Hepatocyte (in vitro differentiated cells): ENCODE measurements around the gene PDCD7. TPM values are rescaled to one million over a fixed set of nuclear protein-coding genes. Genes with fewer than 3 reads are reported as not detected.
"Not testable (repeated sequence)": the region's sequence is repeated elsewhere in the genome, so short reads cannot be mapped to it uniquely, and the experiment has no call there.

Experiments used
- DNase-seq: peaks from one replicate; pipeline ENCODE4 v3.0.0-alpha.2; 2016; ENCODE audit warnings: low spot score
- H2AFZ ChIP-seq: fragments of 200-600 bp; sonication (generic); 2 replicates; pipeline ENCODE4 v1.6.0; 2016; ENCODE audit warnings: antibody characterized with exemption, mild to moderate bottlenecking
- H3K27ac ChIP-seq: fragments of 200-600 bp; sonication (generic); 2 replicates; pipeline ENCODE4 v1.5.1; 2016; ENCODE audit warnings: mild to moderate bottlenecking
- H3K27me3 ChIP-seq: fragments of 200-600 bp; sonication (generic); 2 replicates; pipeline ENCODE4 v1.6.1; 2016
- H3K36me3 ChIP-seq: fragments of 200-600 bp; sonication (generic); replicated peaks from 2 replicates; pipeline ENCODE4 v1.5.1; 2016; ENCODE audit warnings: low read depth; ENCODE audit not compliant: insufficient read depth
- H3K4me1 ChIP-seq: fragments of 200-600 bp; sonication (generic); 2 replicates; pipeline ENCODE4 v1.5.1; 2016; ENCODE audit warnings: mild to moderate bottlenecking, moderate library complexity; ENCODE audit not compliant: insufficient read depth
- H3K4me2 ChIP-seq: fragments of 200-600 bp; sonication (generic); 2 replicates; pipeline ENCODE4 v1.6.0; 2016
- H3K4me3 ChIP-seq: fragments of 200-600 bp; sonication (generic); 2 replicates; pipeline ENCODE4 v1.5.1; 2016; ENCODE audit warnings: mild to moderate bottlenecking
- H3K79me2 ChIP-seq: fragments of 200-600 bp; sonication (generic); 2 replicates; pipeline ENCODE4 v1.6.0; 2017; ENCODE audit warnings: mild to moderate bottlenecking
- H3K9me2 ChIP-seq: fragments of 200-600 bp; sonication (generic); replicated peaks from 2 replicates; pipeline ENCODE4 v1.6.0; 2017; ENCODE audit warnings: mild to moderate bottlenecking; ENCODE audit not compliant: insufficient read depth
- H3K9me3 ChIP-seq: fragments of 200-600 bp; sonication (generic); 2 replicates; pipeline ENCODE4 v1.5.1; 2016; ENCODE audit warnings: low read depth, mild to moderate bottlenecking
- H4K20me1 ChIP-seq: fragments of 200-600 bp; sonication (generic); 2 replicates; pipeline ENCODE4 v1.6.0; 2016; ENCODE audit warnings: mild to moderate bottlenecking; ENCODE audit not compliant: insufficient read depth, poor library complexity, severe bottlenecking
- CTCF ChIP-seq: fragments of 200-600 bp; sonication (generic); IDR thresholded peaks from 2 replicates; pipeline ENCODE4 v1.5.1; 2016; ENCODE audit warnings: antibody characterized with exemption, mild to moderate bottlenecking; ENCODE audit not compliant: poor library complexity
- EZH2 ChIP-seq: fragments of 200-600 bp; sonication (generic); IDR thresholded peaks from 2 replicates; pipeline ENCODE4 v1.6.1; 2016; ENCODE audit warnings: antibody characterized with exemption, mild to moderate bottlenecking, borderline replicate concordance
- EZH2phosphoT487 ChIP-seq: fragments of 200-600 bp; sonication (generic); IDR thresholded peaks from one replicate; pipeline ENCODE4 v1.6.1; 2018; ENCODE audit warnings: antibody characterized with exemption, mild to moderate bottlenecking, low read depth, moderate library complexity; ENCODE audit not compliant: unreplicated experiment, severe bottlenecking
- WGBS: methylation state at CpG from one replicate; pipeline ENCODE4 v1.1.6; 2016; ENCODE audit warnings: low lambda C conversion rate; ENCODE audit errors: missing lambda C conversion rate; 5-methylcytosine and 5-hydroxymethylcytosine counted together
- polyA plus RNA-seq: library from polyadenylated mRNA; unstranded; fragments of >200 nt; fragmentation: Nextera tagmentation; extraction: Ambion mirVana; gene quantifications from 2 replicates; pipeline ENCODE4 v1.2.1, GENCODE V29; 2016
- total RNA-seq: library from RNA; depleted of rRNA; stranded (reverse); fragments of >200 nt; gene quantifications from 2 replicates; pipeline ENCODE4 v1.2.3, GENCODE V29; 2014

PDCD7 gene
- total and polyA plus RNA-seq, 2 experiments from 2014 or later = 13.6 to 15.2 TPM

DNA sequence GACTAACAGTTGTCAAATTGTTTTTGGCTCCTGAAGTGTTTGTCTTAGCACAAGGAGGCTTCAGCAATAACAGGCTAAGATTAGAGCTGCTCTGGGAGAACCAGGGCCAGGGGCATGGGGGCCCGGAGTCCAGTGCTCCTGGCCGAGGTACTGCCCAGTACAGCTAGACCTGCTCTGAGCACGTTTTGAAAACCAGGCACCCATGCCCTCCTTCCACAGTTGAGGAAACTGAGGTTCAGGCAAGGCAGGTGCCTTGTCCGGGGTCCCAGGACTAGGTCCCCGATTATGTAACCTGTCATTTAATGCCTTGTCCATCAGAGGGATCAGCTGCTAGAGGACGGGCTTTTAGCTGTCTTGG, 37.9 kb downstream of the PDCD7 start:
- no peaks in the 10 kb centered on the region for H3K36me3 ChIP-seq
- no peak overlapping the region for H3K4me3 ChIP-seq
- no peak overlapping the region for H2AFZ ChIP-seq
- H3K27me3 ChIP-seq = no peaks in the 10 kb centered on the region
- no peaks in the 10 kb centered on the region for H3K79me2 ChIP-seq
- no peak for DNase-seq
- no peak overlapping the region for H3K4me2 ChIP-seq
- no peaks in the 10 kb centered on the region for H3K9me3 ChIP-seq
- TF ChIP-seq EZH2 = no peak
- no peak for TF ChIP-seq EZH2phosphoT487
- TF ChIP-seq CTCF = no peak
- H3K4me1 ChIP-seq = peaks cover 21% of the 10 kb centered on the region
- WGBS = 88% methylated on average over 6 of the region's 6 CpGs
- no peaks in the 10 kb centered on the region for H4K20me1 ChIP-seq
- peak overlapping the region; percentile 68 for H3K27ac ChIP-seq
- no peaks in the 10 kb centered on the region for H3K9me2 ChIP-seq

DNA sequence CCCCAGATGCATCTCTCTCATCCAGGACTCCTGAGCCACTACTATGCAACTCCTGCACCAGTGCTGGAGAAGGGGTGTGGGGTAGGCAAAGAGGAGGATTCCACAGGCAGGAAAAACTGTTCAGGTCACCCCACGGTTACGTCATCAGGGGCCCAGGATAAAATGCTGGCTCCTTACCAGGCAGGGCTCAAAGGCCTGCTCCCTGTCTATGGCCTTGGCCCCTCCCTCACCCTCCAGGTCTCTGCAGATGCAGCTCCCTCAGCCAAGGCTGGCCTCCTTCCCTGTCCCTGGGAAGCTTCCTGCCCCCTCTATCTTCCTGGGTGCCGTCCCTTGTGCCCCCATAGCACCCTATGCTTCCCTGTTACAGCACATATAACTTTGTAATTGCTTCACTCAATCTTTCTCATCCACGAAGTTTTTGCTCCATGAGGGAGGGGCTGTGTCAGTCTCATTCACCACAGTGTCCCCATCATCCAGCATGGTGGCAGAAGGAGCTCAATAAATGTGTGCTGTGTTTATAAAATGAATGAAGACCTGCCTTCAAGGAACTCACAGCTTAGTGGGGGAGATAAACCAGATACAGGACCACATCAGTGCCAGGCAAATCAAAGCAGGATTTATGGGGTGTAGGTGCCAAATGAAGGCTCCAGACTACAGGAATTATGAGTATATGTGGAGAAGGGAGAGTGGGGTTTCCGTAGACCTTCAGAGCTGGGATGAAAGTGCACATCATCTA, 38.4 kb downstream of the PDCD7 start:
- DNase-seq = peak; percentile 71
- no peak for TF ChIP-seq CTCF
- TF ChIP-seq EZH2phosphoT487 = no peak
- no peak for TF ChIP-seq EZH2
- no peaks in the 10 kb centered on the region for H3K9me2 ChIP-seq
- no peaks in the 10 kb centered on the region for H4K20me1 ChIP-seq
- no peaks in the 10 kb centered on the region for H3K27me3 ChIP-seq
- H2AFZ ChIP-seq = no peak overlapping the region
- H3K9me3 ChIP-seq = no peaks in the 10 kb centered on the region
- no peaks in the 10 kb centered on the region for H3K79me2 ChIP-seq
- H3K4me3 ChIP-seq = no peak overlapping the region
- WGBS = 61% methylated on average over 5 of the region's 5 CpGs
- H3K4me2 ChIP-seq = peak overlapping the region; percentile 44
- H3K36me3 ChIP-seq = no peaks in the 10 kb centered on the region
- peak overlapping the region; percentile 68 for H3K27ac ChIP-seq
- peaks cover 24% of the 10 kb centered on the region for H3K4me1 ChIP-seq

DNA sequence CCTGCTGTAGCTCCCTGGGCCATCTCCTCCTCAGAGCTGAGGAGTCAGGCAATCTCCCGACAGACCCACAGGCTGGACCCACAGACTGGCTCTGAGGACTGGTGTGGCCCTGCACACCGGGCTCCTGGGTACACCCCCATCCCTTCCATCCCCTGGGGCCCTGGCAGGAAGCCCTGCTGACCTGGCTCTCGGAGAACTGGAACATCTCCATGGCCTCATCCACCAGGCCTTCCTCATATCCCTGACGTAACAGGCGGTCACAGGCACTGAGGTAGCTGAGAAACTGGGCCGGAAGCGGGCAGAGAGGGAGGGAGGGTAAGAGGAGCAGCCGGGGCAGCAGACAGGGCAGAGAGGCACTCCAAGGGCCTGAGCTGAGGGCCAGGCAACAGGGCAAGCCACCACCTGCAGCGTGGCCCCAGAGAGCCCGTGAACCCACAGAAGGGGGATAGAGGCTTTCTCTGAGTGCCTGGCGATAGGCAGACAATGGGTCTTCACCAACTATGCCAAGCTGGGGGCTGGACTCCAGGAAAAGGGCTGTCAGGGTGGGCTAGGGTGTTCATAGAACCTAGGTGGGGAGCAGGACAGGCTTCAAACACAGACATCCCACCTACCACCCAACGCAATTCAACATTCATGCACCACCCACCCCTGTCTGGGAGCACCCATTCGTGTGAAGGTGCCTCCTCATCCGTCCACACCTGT, 39.2 kb downstream of the PDCD7 start:
- no peaks in the 10 kb centered on the region for H3K9me2 ChIP-seq
- H2AFZ ChIP-seq = no peak overlapping the region
- TF ChIP-seq CTCF (no peak), EZH2 (no peak), EZH2phosphoT487 (no peak)
- no peaks in the 10 kb centered on the region for H3K27me3 ChIP-seq
- DNase-seq = no peak
- peaks cover 31% of the 10 kb centered on the region for H3K4me1 ChIP-seq
- H3K36me3 ChIP-seq = no peaks in the 10 kb centered on the region
- no peaks in the 10 kb centered on the region for H4K20me1 ChIP-seq
- peak overlapping the region; percentile 44 for H3K4me2 ChIP-seq
- H3K27ac ChIP-seq = peak overlapping the region; percentile 57
- H3K79me2 ChIP-seq = no peaks in the 10 kb centered on the region
- 92% methylated on average over 14 of the region's 14 CpGs for WGBS
- no peak overlapping the region for H3K4me3 ChIP-seq
- no peaks in the 10 kb centered on the region for H3K9me3 ChIP-seq

DNA sequence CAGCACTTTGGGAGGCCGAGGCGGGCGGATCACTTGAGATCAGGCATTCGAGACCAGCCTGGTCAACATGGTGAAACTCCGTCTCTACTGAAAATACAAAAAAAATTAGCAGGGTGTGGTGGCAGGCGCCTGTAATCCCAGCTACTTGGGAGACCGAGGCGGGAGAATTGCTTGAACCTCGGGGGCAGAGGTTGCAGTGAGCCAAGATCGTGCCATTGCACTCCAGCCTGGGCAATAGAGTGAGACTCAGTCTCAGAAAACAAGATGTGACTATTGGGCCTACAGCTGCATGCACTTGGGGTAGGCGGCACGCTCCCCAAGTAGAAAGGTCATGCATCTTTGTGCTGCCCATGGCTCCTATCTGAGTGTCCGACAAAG, 39.8 kb downstream of the PDCD7 start:
- H3K27me3 ChIP-seq, H2AFZ ChIP-seq, H3K9me3 ChIP-seq, H3K79me2 ChIP-seq, DNase-seq, H4K20me1 ChIP-seq, H3K4me2 ChIP-seq, H3K36me3 ChIP-seq, H3K4me3 ChIP-seq, H3K9me2 ChIP-seq: not testable (repeated sequence)
- H3K4me1 ChIP-seq = peaks cover 38% of the 10 kb centered on the region
- H3K27ac ChIP-seq = peak overlapping the region; percentile 57
- 95% methylated on average over 13 of the region's 13 CpGs for WGBS
